Measurements from ENCODE around the gene PRKAG3. TPM values are rescaled to one million over a fixed set of nuclear protein-coding genes. Genes with fewer than 3 reads are reported as not detected.
"Not testable (repeated sequence)": the region's sequence is repeated elsewhere in the genome, so short reads cannot be mapped to it uniquely, and the experiment has no call there.

The PRKAG3 gene
- polyA plus RNA-seq, 1 experiment, result not detected

DNA sequence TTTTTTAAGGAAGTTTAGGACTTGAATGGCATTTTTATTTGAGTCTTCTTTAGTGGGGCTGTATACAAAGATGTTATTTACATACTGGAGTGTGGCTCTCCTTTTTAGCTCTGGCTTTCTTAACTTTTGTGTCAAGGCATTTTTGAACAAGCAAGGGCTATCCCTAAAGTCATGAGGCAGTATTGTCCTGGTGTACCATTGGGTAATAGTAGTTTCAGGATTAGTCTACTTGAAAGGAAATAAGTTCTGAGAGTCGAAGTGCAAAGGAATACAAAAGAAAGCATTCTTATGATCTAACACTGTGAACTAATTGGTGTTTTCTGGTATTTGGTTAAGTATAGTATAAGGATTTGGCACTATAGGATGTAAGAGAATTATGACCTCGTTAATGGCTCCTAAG, 51.6 kb downstream of the PRKAG3 start:
- ChIA-PET CTCF (interaction anchor here (0.7 to 1.5 kb wide), 2 partner anchors 22 to 68 kb away, joined by 3 read pairs; no protein-coding TSS in a partner anchor), POLR2A (no interaction called here)
- TF ChIP-seq, protein P1, sequence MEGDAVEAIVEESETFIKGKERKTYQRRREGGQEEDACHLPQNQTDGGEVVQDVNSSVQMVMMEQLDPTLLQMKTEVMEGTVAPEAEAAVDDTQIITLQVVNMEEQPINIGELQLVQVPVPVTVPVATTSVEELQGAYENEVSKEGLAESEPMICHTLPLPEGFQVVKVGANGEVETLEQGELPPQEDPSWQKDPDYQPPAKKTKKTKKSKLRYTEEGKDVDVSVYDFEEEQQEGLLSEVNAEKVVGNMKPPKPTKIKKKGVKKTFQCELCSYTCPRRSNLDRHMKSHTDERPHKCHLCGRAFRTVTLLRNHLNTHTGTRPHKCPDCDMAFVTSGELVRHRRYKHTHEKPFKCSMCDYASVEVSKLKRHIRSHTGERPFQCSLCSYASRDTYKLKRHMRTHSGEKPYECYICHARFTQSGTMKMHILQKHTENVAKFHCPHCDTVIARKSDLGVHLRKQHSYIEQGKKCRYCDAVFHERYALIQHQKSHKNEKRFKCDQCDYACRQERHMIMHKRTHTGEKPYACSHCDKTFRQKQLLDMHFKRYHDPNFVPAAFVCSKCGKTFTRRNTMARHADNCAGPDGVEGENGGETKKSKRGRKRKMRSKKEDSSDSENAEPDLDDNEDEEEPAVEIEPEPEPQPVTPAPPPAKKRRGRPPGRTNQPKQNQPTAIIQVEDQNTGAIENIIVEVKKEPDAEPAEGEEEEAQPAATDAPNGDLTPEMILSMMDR (IDR thresholded peaks at IDR 0.05; ENCODE audit: insufficient read depth, low read depth, low read length), result no peak
- DNase-seq (ENCODE audit: low read depth), result no peak
- no peaks in the 10 kb centered on the region; the same call in 1 of the 2 replicates for H3K36me3 ChIP-seq (ENCODE audit: control insufficient read depth, insufficient read depth, low read length)
- no peaks in the 10 kb centered on the region for H3K27me3 ChIP-seq (ENCODE audit: control insufficient read depth, insufficient read depth, low read length)
- no peak overlapping the region for H3K4me3 ChIP-seq (ENCODE audit: low read depth, low read length)

- TF ChIP-seq, protein P1 (IDR thresholded peaks at IDR 0.05; ENCODE audit: insufficient read depth, low read depth, low read length), result no peak
- DNase-seq (ENCODE audit: low read depth), result no peak
Observed at GRCh38 chr2:218777276-218777990, 54.2 kb downstream of the PRKAG3 start.

GRCh38 chr2:218776488-218776887, 55.1 kb downstream of the PRKAG3 start:
- no peak overlapping the region for H3K4me3 ChIP-seq (ENCODE audit: low read depth, low read length)
- TF ChIP-seq, protein P1 (IDR thresholded peaks at IDR 0.05; ENCODE audit: insufficient read depth, low read depth, low read length), result no peak
- H3K27me3 ChIP-seq (ENCODE audit: control insufficient read depth, insufficient read depth, low read length), result no peaks in the 10 kb centered on the region
- H3K36me3 ChIP-seq (ENCODE audit: control insufficient read depth, insufficient read depth, low read length), result no peaks in the 10 kb centered on the region; the same call in 1 of the 2 replicates
- ChIA-PET CTCF (no interaction called here), POLR2A (no interaction called here)
- DNase-seq (ENCODE audit: low read depth), result no peak

More at GRCh38 chr2:218777276-218777990, 54.2 kb downstream of the PRKAG3 start:
- ChIA-PET CTCF (interaction anchor here (1.4 kb wide), 1 partner anchor 67 kb away, joined by 3 read pairs; the partner anchor contains the start of gene TTLL4), POLR2A (no interaction called here)
- H3K36me3 ChIP-seq (ENCODE audit: control insufficient read depth, insufficient read depth, low read length), result no peaks in the 10 kb centered on the region; the same call in 1 of the 2 replicates
- H3K4me3 ChIP-seq (ENCODE audit: low read depth, low read length), result no peak overlapping the region
- no peaks in the 10 kb centered on the region for H3K27me3 ChIP-seq (ENCODE audit: control insufficient read depth, insufficient read depth, low read length)

- DNase-seq (ENCODE audit: low read depth), result no peak
- ChIA-PET POLR2A (no interaction called here), CTCF (interaction anchor here (1.7 kb wide), 1 partner anchor 74 kb away, joined by 4 read pairs; no protein-coding TSS in a partner anchor)
- Histone ChIP-seq H3K4me3 (ENCODE audit: low read depth, low read length) (no peak overlapping the region), H3K27me3 (ENCODE audit: control insufficient read depth, insufficient read depth, low read length) (no peaks in the 10 kb centered on the region), H3K36me3 (ENCODE audit: control insufficient read depth, insufficient read depth, low read length) (no peaks in the 10 kb centered on the region; the same call in 1 of the 2 replicates)
- TF ChIP-seq, protein P1 (IDR thresholded peaks at IDR 0.05; ENCODE audit: insufficient read depth, low read depth, low read length), result no peak
Observed at GRCh38 chr2:218773881-218774280, 57.7 kb downstream of the PRKAG3 start.

- H3K36me3 ChIP-seq (ENCODE audit: control insufficient read depth, insufficient read depth, low read length); H3K4me3 ChIP-seq (ENCODE audit: low read depth, low read length); H3K27me3 ChIP-seq (ENCODE audit: control insufficient read depth, insufficient read depth, low read length); POLR2A ChIA-PET; DNase-seq (ENCODE audit: low read depth): not testable (repeated sequence)
- CTCF ChIA-PET, result interaction anchor here (1.8 kb wide), 1 partner anchor 85 kb away, joined by 4 read pairs; no protein-coding TSS in a partner anchor
Observed at GRCh38 chr2:218772759-218773158, 58.8 kb downstream of the PRKAG3 start.

Other genes with a start within 250 kb of the PRKAG3 start
- gene PLCD4, start 223.9 kb downstream of the PRKAG3 start, polyA plus RNA-seq (2011; rRNA removed), result 1.0 and 1.1 TPM in 2 replicates
- 2.9 and 7.1 TPM in 2 replicates for gene ZNF142, start 172.2 kb downstream of the PRKAG3 start, polyA plus RNA-seq (2011; rRNA removed)
- gene BCS1L, start 172.1 kb downstream of the PRKAG3 start, polyA plus RNA-seq (2011; rRNA removed), result 34.1 and 49.0 TPM in 2 replicates
- 78.2 and 91.6 TPM in 2 replicates for gene RNF25, start 159.8 kb downstream of the PRKAG3 start, polyA plus RNA-seq (2011; rRNA removed)
- 38.1 and 58.7 TPM in 2 replicates for gene STK36, start 159.7 kb downstream of the PRKAG3 start, polyA plus RNA-seq (2011; rRNA removed)
- 12.9 and 14.1 TPM in 2 replicates for gene TTLL4, start 121.0 kb downstream of the PRKAG3 start, polyA plus RNA-seq (2011; rRNA removed)
- gene CYP27A1, start 49.7 kb downstream of the PRKAG3 start, polyA plus RNA-seq (2011; rRNA removed), result 17.2 and 26.8 TPM in 2 replicates
- not detected in 2 replicates for gene WNT6, start 28.0 kb upstream of the PRKAG3 start, polyA plus RNA-seq (2011; rRNA removed)
- not detected in 2 replicates for gene WNT10A, start 49.0 kb upstream of the PRKAG3 start, polyA plus RNA-seq (2011; rRNA removed)
- gene CDK5R2, start 127.9 kb upstream of the PRKAG3 start, polyA plus RNA-seq (2011; rRNA removed), result 0.02 TPM in 1 of 2 replicates, not detected in the other
- not detected in 2 replicates for gene FEV, start 153.4 kb upstream of the PRKAG3 start, polyA plus RNA-seq (2011; rRNA removed)
- 0.26 TPM in 1 of 2 replicates, not detected in the other for gene CRYBA2, start 161.6 kb upstream of the PRKAG3 start, polyA plus RNA-seq (2011; rRNA removed)
- not detected in 2 replicates for gene CFAP65, start 209.7 kb upstream of the PRKAG3 start, polyA plus RNA-seq (2011; rRNA removed)
- 0.05 TPM in 2 replicates for gene IHH, start 229.1 kb upstream of the PRKAG3 start, polyA plus RNA-seq (2011; rRNA removed)

Data from BJ (cell line).